Thyroid gland (tissue), 4 donors: Measurements from ENCODE around the gene ARMC3. TPM values are rescaled to one million over a fixed set of nuclear protein-coding genes. Genes with fewer than 3 reads are reported as not detected.

Experiments used
- DNase-seq, 2 donors: peaks; one replicate each; pipeline ENCODE4 v3.0.0-alpha.2; 2019
- H3K27ac ChIP-seq, 3 donors: fragments of 200-600 bp; sonication (generic); 1 replicate in 2 of 3; 2 replicates in 1 of 3; pipeline ENCODE4 v1.5.1; 2016 to 2019; ENCODE audit warnings: mild to moderate bottlenecking in 1 of 3, moderate library complexity in 1 of 3
- H3K27me3 ChIP-seq: fragments of 200-600 bp; sonication (generic); one replicate; pipeline ENCODE4 v1.5.1; 2019
- H3K36me3 ChIP-seq, 2 donors: fragments of 200-600 bp; sonication (generic); one replicate each; pipeline ENCODE4 v1.5.1; 2016 to 2019
- H3K4me1 ChIP-seq, 2 donors: fragments of 200-600 bp; sonication (generic); one replicate each; pipeline ENCODE4 v1.5.1; 2017 to 2019
- H3K4me3 ChIP-seq, 3 donors: fragments of 200-600 bp; sonication (generic); replicated peaks in 1 of 3; 1 replicate in 2 of 3; 2 replicates in 1 of 3; pipeline ENCODE4 v1.5.1; 2016; ENCODE audit warnings: mild to moderate bottlenecking in 1 of 3
- H3K9me3 ChIP-seq: fragments of 200-600 bp; sonication (generic); one replicate; pipeline ENCODE4 v1.5.1; 2017
- POLR2A ChIP-seq, 2 donors: fragments of 450-650 bp; IDR thresholded peaks; one replicate each; pipeline ENCODE4 v1.6.1; 2017; ENCODE audit warnings: antibody characterized with exemption in 2 of 2, mild to moderate bottlenecking in 2 of 2, moderate library complexity in 1 of 2
- WGBS, 2 donors: methylation state at CpG; one replicate each; pipeline ENCODE4 v1.1.5; 2017; 5-methylcytosine and 5-hydroxymethylcytosine counted together
- intact Hi-C: fragments of 100-400 bp; cut with DNase I; formaldehyde crosslinking; loops from one replicate; pipeline ENCODE4 v1.15.1; 2023
- total RNA-seq, 4 donors: library from RNA; depleted of rRNA; stranded (reverse); fragments of >200 nt; gene quantifications; one replicate each; pipeline ENCODE4 v1.2.3, GENCODE V29; 2016
- TF ChIP-seq, protein P1 (sequence below), 6 experiments: fragments of 200-600 bp in 3 of 6; fragments of 450-650 bp in 3 of 6; sonication (generic) in 3 of 6; IDR thresholded peaks; one replicate each; pipeline ENCODE4 v1.5.1; 2016 to 2019; ENCODE audit warnings: antibody characterized with exemption in 6 of 6, mild to moderate bottlenecking in 2 of 6, inconsistent platforms in 1 of 6, moderate library complexity in 1 of 6

ARMC3 gene
- total RNA-seq, 4 donors from 2014 or later = 0.13 to 0.73 (median 0.51) TPM

DNA sequence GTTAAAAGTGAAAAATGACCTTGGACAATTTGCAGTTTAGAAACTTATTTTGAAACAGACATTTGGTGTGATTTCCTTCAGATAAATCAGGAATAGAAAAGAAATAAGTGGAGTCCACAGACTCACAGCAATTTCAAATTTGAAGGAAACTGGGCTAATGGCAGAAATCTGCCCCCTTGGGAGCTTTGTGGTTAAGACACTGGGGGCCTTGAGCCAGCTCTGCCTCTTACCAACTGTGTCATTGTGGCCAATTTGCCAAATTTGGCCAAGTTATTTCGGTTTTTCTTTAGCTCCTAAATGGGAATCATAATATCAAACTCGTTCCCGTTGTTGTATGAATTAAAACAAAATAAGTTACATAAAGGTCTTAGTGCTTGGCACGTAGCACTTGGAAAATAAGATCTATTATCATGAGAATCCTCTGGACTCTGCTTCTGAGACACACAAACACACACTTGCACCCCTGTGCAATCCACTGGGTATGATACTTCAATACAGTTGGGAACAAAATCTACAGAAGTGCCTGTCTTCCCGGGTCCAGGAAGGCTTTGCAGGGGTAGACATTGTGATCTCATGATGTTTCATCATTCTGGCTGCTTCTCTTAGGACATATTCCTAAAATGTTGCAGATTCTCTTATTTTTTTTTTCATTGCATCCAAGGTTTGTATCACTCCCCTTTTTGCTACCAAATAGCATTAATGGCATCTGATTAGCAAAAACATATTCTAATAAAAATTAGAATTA, 4.9 kb downstream of the ARMC3 start:
- Histone ChIP-seq H3K27ac (no peak overlapping the region), H3K27me3 (no peaks in the 10 kb centered on the region), H3K4me1 (peaks cover 0 to 4% of the 10 kb centered on the region in 2 donors), H3K4me3 (no peak overlapping the region), H3K9me3 (no peaks in the 10 kb centered on the region), H3K36me3 (no peaks in the 10 kb centered on the region)
- 79 to 80% methylated on average over 5 of the region's 5 CpGs for WGBS, 2 donors
- no peak for DNase-seq
- intact Hi-C loops = no loop called here
- TF ChIP-seq, protein P1, sequence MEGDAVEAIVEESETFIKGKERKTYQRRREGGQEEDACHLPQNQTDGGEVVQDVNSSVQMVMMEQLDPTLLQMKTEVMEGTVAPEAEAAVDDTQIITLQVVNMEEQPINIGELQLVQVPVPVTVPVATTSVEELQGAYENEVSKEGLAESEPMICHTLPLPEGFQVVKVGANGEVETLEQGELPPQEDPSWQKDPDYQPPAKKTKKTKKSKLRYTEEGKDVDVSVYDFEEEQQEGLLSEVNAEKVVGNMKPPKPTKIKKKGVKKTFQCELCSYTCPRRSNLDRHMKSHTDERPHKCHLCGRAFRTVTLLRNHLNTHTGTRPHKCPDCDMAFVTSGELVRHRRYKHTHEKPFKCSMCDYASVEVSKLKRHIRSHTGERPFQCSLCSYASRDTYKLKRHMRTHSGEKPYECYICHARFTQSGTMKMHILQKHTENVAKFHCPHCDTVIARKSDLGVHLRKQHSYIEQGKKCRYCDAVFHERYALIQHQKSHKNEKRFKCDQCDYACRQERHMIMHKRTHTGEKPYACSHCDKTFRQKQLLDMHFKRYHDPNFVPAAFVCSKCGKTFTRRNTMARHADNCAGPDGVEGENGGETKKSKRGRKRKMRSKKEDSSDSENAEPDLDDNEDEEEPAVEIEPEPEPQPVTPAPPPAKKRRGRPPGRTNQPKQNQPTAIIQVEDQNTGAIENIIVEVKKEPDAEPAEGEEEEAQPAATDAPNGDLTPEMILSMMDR (IDR thresholded peaks at IDR 0.05) = no peak
- no peak for TF ChIP-seq POLR2A (IDR thresholded peaks at IDR 0.05)

DNA sequence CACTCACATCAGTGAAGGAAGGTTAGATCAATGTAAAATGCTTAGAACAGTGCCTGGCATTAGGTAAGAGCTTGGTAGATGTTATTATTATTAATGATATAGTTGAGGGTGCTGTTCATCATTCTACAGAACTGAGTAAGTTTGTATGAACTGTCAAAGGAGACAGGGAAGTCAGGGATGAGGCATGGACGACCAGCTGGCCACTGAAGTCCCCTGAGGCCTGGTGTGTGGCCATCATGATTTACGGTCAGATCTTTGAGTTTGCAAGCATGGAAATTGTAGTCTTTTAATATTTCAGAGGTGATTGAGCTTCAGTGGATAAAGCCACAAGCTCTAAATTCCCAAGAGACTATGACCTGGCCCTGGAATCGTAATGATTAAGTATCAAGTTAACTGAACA, 6.9 kb downstream of the ARMC3 start:
- no peaks in the 10 kb centered on the region for H3K27me3 ChIP-seq
- no peak overlapping the region for H3K4me3 ChIP-seq
- TF ChIP-seq POLR2A (IDR thresholded peaks at IDR 0.05) = no peak
- TF ChIP-seq, protein P1 (IDR thresholded peaks at IDR 0.05) = no peak
- no peak overlapping the region for H3K27ac ChIP-seq
- H3K4me1 ChIP-seq = no peaks in the 10 kb centered on the region
- H3K36me3 ChIP-seq = no peaks in the 10 kb centered on the region
- 89 to 92% methylated on average over 3 of the region's 3 CpGs for WGBS, 2 donors
- intact Hi-C loops = no loop called here
- H3K9me3 ChIP-seq = no peaks in the 10 kb centered on the region
- DNase-seq = no peak

DNA sequence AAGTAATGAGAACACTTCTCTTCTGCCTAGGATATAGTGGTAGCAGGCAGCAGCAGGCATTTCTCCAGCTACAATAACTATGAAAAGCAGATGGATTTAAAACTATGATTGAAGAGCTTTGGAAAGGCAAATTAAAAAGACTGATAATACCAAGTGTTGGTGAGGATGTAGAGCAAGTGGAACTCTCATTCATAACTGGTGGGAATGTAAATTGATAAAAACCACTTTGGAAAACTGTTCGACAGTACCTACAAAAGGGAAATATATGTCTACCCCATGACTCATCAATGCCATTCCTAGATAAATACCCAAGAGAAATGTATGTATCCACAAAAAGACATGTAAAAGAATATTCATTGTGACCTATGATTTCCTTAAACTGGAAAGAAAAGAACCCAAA, 14.6 kb downstream of the ARMC3 start:
- Histone ChIP-seq H3K4me3 (no peak overlapping the region), H3K36me3 (no peaks in the 10 kb centered on the region), H3K27me3 (no peaks in the 10 kb centered on the region), H3K27ac (no peak overlapping the region), H3K4me1 (no peaks in the 10 kb centered on the region), H3K9me3 (no peaks in the 10 kb centered on the region)
- no peak for DNase-seq
- whole genome bisulfite sequencing, 2 donors = 94 to 97% methylated on average over 1 of the region's 1 CpG
- no peak for TF ChIP-seq POLR2A (IDR thresholded peaks at IDR 0.05)
- TF ChIP-seq, protein P1 (IDR thresholded peaks at IDR 0.05) = no peak
- intact Hi-C loops = no loop called here

DNA sequence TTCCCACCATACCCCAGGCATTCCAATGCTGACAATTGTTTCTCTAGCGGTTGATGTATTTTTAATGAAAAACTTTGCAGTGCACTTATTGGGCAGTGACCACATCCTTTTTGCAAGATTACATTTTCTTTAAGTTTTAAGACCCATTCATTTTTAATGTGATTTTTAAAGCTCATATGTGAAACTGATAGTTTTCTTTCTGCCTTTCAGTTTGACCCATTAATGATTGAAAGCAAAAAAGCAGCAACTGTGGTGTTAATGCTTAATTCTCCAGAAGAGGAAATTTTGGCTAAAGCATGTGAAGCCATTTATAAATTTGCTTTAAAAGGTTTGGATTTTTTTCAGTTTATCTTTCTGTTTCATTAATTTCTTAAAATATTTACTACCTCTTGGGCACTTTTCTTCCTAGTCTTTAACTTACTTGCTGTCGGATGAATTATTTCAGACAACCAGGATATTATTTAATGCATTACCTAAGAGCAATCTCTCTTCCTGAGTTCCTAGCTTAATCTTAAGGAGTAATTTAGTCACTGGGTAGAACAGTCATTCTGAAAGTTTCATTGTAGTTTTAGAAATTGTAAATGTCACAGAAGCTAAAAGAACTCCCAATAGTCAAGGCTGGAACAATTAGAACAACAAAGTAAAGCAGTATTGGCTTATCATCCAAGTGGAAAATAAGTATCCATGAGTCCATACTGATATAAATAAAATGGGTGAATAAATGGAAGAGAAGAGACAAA, 18.3 kb downstream of the ARMC3 start:
- Histone ChIP-seq H3K4me3 (no peak overlapping the region), H3K27ac (no peak overlapping the region), H3K4me1 (no peaks in the 10 kb centered on the region), H3K36me3 (no peaks in the 10 kb centered on the region), H3K9me3 (no peaks in the 10 kb centered on the region), H3K27me3 (no peaks in the 10 kb centered on the region)
- no peak for TF ChIP-seq POLR2A (IDR thresholded peaks at IDR 0.05)
- TF ChIP-seq, protein P1 (IDR thresholded peaks at IDR 0.05) = no peak
- 75 to 88% methylated on average over 2 of the region's 2 CpGs for WGBS, 2 donors
- DNase-seq = no peak
- intact Hi-C loops = no loop called here

DNA sequence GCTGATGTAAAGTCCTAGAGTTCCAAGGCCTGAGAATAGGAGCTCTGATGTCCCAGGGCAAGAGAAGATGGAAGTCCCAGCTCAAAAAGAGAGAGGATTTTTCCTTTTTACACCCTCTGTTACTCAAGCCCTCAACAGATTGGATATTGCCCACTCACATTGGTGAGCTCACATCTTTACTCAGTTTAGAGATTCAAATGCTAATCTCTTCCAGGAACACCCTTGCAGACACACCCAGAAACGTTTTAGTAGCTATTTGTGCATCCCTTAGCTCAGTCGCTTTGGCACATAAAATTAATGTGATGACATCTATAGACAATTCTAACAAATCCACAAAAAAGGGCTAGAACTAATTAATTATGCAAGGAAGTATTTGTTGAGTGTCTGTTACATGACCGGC, 27.1 kb downstream of the ARMC3 start:
- no peaks in the 10 kb centered on the region for H3K4me1 ChIP-seq
- H3K4me3 ChIP-seq = no peak overlapping the region
- DNase-seq = no peak
- H3K9me3 ChIP-seq = no peaks in the 10 kb centered on the region
- TF ChIP-seq POLR2A (IDR thresholded peaks at IDR 0.05) = no peak
- TF ChIP-seq, protein P1 (IDR thresholded peaks at IDR 0.05) = no peak
- H3K36me3 ChIP-seq = no peaks in the 10 kb centered on the region
- H3K27ac ChIP-seq = no peak overlapping the region
- intact Hi-C loops = no loop called here
- 81 to 87% methylated on average over 3 of the region's 3 CpGs for WGBS, 2 donors
- no peaks in the 10 kb centered on the region for H3K27me3 ChIP-seq
